H54 (cell line): Measurements from ENCODE around the gene ISLR.

Experiments
- DNase-seq: peaks from one replicate; pipeline ENCODE4 v3.0.0; 2011; ENCODE audit warnings: low spot score, mixed read lengths; ENCODE audit not compliant: insufficient read length
- FAIRE-seq: peaks from 3 replicates; lab custom pipeline; 2011; peaks lifted over from hg19 to GRCh38; lab: Jason Lieb, UNC
- POLR2A ChIP-seq: IDR thresholded peaks from 2 replicates; pipeline ENCODE4 v1.6.1; 2011; ENCODE audit warnings: low read depth, mild to moderate bottlenecking, low read length

The ISLR gene

DNA sequence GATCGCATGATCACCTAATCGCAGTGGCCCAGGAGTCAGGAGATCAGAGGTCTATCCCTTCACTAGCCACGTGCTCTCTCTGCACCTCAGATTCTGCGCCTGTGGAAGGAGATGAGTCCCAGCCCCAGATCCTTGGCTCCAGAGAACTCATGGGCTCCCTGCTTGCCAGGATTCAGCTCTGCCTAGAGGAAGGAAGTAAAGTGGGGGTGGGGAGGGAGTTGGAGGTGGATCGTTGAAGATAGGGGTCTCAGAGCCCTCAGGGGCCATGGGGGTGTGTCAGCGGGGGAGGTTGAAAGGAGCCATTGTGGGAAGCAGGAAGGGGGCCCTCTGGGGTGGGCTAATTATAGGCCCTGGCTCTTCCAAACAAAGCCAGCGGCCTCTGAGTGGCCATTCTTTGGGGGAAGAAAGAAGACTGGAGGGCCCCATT is 40.4 kb downstream of the ISLR start:
- no peak for DNase-seq
- no peak for FAIRE-seq
- TF ChIP-seq POLR2A: no peak

DNA sequence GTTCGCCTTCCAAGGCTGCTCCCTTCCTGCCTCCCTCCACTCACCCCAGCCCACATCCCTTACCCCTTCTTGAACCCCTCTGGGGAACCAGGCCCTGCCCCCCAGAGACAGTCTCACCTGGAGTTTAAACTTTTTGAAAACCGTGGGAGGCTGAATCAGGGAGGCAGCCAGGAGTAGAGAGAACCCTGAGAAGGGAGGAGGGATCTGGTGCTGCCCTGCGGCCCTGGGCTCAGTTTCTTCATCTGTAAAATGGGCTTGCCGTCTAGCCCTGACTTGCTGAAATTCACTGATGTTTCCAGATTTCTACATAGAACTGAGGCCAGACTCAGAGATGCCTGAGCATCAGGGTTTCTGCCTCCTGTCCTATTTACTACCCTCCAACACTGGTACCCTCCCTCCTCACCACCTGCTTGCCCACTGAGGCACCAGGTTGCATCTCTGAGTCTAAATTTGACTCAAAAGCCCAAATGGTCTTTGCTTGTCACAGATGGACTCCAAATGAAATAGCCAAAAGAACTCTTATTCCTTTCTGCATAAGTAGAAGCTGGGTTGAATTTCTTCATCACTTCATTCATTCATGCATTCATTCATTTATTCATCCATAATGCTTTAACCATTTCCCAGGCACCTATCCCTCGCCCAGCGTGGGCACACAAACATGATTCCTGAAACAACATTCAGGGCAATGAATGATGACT is 41.0 kb downstream of the ISLR start:
- no peak for DNase-seq

DNA sequence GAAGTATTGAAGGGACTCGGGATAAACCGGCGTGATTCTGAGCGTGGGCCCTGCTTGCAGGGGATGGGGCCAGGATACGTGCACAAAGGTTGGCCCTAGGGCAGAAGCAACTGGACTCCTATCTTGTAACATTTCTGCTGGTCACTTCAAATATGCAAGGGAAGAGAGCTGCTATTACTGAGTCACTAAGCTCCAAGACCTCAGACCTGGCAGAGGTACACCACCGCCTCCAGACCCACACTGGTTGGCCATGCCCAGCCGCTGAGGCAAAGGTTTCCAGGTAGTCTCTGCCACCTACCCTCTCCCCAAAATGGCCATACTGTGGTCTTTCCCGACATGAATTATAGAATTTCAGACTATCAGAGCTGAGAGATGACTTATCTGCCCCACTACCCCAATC is 42.4 kb downstream of the ISLR start:
- DNase-seq: no peak
- FAIRE-seq: no peak
- TF ChIP-seq POLR2A: no peak

More for the DNA sequence above, 41.0 kb downstream of the ISLR start:
- no peak for TF ChIP-seq POLR2A
- FAIRE-seq: no peak

DNA sequence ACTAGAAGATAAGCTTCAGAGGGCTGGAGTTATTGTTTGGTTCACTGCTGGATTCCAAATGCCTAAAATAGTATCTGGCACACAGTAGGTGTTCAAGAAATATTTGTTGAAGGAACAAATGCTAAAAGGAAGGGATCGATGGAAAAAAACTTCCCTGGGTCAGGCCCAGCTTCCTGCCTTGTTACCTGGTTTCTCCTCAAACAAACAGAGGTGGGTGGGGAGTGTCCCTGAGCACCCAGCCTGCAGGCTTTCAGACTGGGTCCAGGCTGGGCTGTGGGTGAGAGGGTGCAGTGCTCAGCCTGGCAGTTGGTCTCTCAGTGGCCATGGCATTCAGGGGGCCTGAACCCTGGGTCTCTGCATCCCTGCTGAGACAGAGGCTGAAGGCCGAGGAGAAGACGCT is 43.4 kb downstream of the ISLR start:
- no peak for DNase-seq

DNA sequence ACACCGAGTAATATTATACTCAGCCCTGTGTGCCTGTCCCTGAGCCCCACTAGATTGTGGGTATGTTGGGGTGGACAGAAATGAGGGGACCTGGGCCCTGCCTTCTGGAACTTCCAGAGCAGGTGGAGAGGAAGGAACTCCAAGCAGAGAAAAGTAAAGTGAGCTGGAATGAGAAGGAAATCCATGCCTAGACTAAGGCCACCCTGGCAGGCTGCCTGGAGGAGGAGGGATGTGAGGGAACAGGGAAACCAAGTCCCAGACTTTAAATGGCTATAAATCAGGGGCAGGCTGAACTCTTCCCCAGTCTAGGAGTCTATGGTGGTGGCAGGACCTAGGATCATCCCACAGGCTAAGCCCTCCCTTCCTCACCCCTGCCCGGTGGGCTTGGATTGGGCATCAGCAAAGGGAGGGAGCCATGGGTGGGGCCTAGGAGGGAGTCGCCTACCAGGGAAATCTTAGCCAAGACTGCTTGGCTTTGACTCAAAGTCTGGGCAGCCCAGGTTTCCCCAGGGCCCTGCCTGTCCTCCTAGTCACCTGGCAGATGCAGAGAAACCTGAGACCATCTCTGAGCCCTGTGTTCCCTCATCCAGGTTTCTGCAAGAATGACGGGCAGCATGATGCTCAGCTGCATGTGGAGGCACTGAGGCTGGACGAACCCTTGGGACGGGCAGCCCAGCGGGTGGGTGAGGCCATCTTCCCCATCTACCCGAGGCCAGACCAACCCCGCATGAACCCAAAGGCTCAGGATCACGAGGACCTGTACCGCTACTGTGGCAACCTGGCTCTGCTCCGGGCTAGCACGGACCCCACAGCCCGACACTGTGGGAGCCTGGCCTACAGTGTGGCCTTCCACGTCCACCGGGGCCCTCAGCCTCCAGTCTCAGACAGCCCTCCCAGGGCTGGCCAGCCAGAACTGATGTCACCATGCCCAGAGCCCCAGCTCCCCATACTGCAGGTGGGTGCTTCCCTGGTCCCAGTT is 44.7 kb downstream of the ISLR start:
- FAIRE-seq (no peak), DNase-seq (no peak)
- no peak for TF ChIP-seq POLR2A

More for the DNA sequence above, 43.4 kb downstream of the ISLR start:
- FAIRE-seq: no peak
- TF ChIP-seq POLR2A: no peak

DNA sequence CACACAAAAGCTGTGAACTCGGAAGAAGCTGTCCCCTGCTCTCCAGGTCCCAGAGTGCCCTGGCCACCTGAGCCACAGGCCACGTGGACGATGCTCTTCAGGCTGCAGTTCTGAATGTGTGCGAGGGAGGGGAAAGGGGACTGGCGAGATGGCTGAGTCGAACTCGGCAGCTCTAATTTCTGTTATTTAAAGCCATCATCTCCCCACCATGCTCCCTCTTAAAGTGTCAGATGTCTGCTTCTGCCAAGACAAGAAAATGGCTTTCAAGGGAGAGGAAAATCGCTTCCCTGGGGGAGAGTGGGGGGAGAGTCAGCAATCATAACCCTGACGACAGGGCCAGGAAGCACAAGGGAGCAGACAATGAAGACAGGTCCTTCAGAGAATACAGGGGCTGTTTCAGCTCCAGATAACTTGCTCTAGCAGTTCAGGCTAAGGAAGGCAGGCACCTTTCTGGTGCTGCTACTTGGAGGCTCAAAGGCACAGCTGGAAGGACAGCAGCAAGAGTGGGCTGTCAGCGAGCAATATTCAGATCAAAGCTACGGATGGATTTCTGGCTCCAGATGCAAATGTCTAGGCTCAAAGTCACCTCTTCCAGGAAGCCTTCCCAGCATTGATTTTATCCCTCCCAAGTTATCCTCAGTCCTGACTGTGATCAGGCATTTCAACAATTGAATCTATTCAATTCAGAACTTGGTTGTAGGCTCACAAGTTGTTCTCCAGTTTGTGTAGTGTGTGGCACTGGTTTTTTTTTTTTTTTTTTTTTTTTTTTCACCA is 47.2 kb downstream of the ISLR start:
- no peak for TF ChIP-seq POLR2A
- DNase-seq (no peak), FAIRE-seq (no peak)

DNA sequence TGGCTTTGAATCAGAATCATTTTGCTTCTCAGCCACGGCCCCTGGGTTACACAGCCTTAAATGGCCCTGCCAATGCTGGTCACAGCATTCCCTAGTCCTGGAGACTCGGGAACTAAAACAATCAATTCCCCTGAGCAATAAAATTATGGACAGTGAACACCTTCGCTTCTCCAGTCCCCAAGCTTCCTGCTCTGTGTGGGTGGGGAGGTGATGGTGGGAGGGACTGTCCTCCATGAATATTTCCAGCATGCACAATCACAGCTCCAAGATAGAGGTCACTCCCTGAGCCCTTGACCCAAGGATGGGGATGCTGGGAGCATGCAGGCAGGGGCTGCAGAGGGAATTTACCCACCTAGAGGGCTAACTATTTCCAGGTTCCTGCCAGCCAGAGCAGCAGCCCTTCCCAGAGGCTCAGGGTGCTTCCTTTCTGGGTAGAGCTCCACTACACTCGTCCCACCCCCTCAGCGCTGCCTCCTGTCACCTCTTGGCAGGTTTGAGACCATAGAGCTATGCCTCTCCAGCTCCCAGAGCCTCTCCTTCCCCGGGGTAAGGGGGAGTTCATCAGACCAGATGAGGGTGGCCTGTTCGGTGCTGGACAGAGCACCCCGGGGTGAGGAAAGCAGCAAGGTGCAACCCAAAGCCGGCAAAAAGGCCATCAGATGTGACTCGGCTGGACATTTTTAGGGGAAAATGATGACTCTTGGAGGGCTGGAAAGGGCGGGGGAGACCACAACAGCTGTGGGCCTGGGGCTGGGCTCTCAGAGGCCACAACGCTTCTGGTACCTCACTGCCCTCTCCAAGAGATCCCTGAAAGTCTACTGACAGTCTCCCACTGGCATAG is 48.1 kb downstream of the ISLR start:
- no peak for TF ChIP-seq POLR2A
- FAIRE-seq (no peak), DNase-seq (no peak)

DNA sequence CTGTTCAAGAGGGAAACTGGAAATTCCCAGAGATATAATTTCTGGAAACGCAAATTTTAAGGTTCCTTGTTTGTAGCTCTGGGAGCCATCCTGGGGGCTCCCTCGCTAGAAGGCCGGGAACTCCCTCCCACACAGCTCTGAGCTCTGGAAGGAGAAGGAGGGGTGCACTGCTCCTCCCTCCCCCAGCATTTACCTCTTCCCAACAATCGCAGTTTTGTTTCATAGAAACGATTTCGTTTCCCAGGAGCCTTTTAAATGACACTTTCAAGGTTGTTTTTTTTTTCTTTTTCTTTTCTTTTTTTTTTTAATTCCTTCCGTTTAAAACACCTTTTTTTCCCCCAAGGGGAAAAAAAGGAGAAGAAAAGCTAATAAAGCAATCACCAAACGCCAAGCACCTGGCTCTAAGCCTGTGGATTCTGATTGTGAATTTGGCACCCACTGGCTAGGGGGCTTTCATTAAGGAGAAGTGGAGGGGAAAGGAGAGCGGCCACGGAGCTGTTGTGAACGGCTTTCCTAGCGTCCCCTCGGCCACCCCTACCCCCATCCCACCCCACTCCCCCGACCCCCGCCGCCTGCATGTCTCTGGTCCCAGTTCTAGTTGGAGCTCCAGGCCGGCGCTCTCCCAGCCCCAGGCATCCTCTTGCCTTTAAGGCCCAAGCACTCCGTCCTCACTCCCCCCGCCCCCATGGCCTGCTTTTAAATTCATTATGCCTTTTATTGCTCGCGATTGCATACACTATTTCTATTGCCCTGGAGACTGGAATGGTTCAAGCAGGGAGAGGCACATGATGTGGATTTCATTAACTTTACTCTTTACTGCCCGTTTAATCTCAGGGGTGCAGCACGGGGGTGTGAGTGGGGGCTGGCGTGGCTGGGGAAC is 49.0 kb downstream of the ISLR start:
- no peak for DNase-seq
- no peak for FAIRE-seq
- no peak for TF ChIP-seq POLR2A

DNA sequence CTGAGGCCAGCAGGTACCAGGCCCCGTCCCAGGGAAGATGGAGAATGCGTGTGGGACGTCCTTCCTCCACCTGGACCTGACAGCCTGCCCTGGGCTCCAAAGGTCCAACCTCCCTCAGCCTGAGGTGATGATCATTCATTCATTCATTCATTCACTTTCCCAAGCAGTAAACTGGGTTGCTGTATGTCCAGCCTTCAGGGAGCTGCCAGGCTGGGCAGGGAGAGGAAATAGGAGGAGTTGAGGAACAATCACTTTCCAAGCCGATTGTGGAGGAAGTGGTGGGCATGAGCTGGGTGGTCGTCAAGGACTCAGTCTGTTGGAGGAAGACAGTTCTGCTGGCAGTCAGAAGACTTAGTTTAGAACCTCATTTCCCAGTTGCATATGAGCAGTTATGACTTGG is 52.4 kb downstream of the ISLR start:
- DNase-seq: no peak
- no peak for TF ChIP-seq POLR2A
- no peak for FAIRE-seq
